ENCODE data around the gene BROX. TPM values are rescaled to one million over a fixed set of nuclear protein-coding genes. Genes with fewer than 3 reads are reported as not detected.
"Not testable (repeated sequence)": the region's sequence is repeated elsewhere in the genome, so short reads cannot be mapped to it uniquely, and the experiment has no call there.

Gene BROX
- polyA plus RNA-seq, 1 of the 3 experiments (the other 2 are of a cell fraction) = 3.8 TPM

GRCh38 chr1:222759451-222760035, 47.2 kb downstream of the BROX start:
- DNase-seq = no peak
- Histone ChIP-seq H3K4me2 (no peak overlapping the region), H3K9me2 (no peaks in the 10 kb centered on the region), H3K27ac (ENCODE audit: low read depth in 2 of 2, low read length in 1 of 2) (no peak overlapping the region), H3K4me3 (ENCODE audit: low read depth in 2 of 2, low read length in 1 of 2) (no peak overlapping the region), H3K79me2 (ENCODE audit: insufficient read depth) (no peaks in the 10 kb centered on the region), H3K4me1 (ENCODE audit: control insufficient read depth in 1 of 2, insufficient read depth in 2 of 2, low read depth in 1 of 2, low read length in 1 of 2) (no peaks in the 10 kb centered on the region), H4K20me1 (ENCODE audit: insufficient read depth) (no peaks in the 10 kb centered on the region), H3K9ac (no peak overlapping the region), H3F3A (replicated peaks; ENCODE audit: insufficient read depth) (peaks cover 4% of the 10 kb centered on the region), H3K27me3 (ENCODE audit: insufficient read depth) (no peaks in the 10 kb centered on the region), H2AFZ (ENCODE audit: low read depth) (no peak overlapping the region), H3K36me3 (replicated peaks in 1 of 2; ENCODE audit: control insufficient read depth in 1 of 2, insufficient read depth in 2 of 2, low read length in 1 of 2) (no peaks in the 10 kb centered on the region), H3K9me3 (no peaks in the 10 kb centered on the region)
- WGBS (ENCODE audit: low lambda C conversion rate) = 72% methylated on average over 5 of the region's 5 CpGs
- TF ChIP-seq GABPA (IDR thresholded peaks at IDR 0.05; ENCODE audit: low read depth) (no peak), MXI1 (IDR thresholded peaks at IDR 0.05; ENCODE audit: low read depth, low read length) (no peak)
- POLR2A ChIA-PET = no interaction called here
- CTCF ChIA-PET = interaction anchor here (1.5 kb wide), 1 partner anchor 364 kb away, joined by 6 read pairs; no protein-coding TSS in a partner anchor

- no peak overlapping the region for H2AFZ ChIP-seq (ENCODE audit: low read depth)
- TF ChIP-seq TAF1 (IDR thresholded peaks at IDR 0.05; ENCODE audit: borderline replicate concordance, low read depth, low read length) = no peak
- no peak for TF ChIP-seq TEAD4 (IDR thresholded peaks at IDR 0.05; ENCODE audit: borderline replicate concordance, insufficient read depth)
- no peak for TF ChIP-seq NFIC (IDR thresholded peaks at IDR 0.05; ENCODE audit: borderline replicate concordance)
- TF ChIP-seq, protein P1, sequence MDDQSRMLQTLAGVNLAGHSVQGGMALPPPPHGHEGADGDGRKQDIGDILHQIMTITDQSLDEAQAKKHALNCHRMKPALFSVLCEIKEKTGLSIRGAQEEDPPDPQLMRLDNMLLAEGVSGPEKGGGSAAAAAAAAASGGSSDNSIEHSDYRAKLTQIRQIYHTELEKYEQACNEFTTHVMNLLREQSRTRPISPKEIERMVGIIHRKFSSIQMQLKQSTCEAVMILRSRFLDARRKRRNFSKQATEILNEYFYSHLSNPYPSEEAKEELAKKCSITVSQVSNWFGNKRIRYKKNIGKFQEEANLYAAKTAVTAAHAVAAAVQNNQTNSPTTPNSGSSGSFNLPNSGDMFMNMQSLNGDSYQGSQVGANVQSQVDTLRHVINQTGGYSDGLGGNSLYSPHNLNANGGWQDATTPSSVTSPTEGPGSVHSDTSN (IDR thresholded peaks at IDR 0.05) = no peak
- TF ChIP-seq EZH2phosphoT487 (IDR thresholded peaks at IDR 0.05; ENCODE audit: borderline replicate concordance, low read depth) = no peak
- TF ChIP-seq JUND (IDR thresholded peaks at IDR 0.05) = no peak
- TF ChIP-seq NRF1 (IDR thresholded peaks at IDR 0.05; ENCODE audit: low read depth, low read length) = no peak
- no peak for TF ChIP-seq MXI1 (IDR thresholded peaks at IDR 0.05; ENCODE audit: low read depth, low read length)
- TF ChIP-seq RAD21 (IDR thresholded peaks at IDR 0.05; ENCODE audit: low read length) = no peak
- TF ChIP-seq, protein P2, sequence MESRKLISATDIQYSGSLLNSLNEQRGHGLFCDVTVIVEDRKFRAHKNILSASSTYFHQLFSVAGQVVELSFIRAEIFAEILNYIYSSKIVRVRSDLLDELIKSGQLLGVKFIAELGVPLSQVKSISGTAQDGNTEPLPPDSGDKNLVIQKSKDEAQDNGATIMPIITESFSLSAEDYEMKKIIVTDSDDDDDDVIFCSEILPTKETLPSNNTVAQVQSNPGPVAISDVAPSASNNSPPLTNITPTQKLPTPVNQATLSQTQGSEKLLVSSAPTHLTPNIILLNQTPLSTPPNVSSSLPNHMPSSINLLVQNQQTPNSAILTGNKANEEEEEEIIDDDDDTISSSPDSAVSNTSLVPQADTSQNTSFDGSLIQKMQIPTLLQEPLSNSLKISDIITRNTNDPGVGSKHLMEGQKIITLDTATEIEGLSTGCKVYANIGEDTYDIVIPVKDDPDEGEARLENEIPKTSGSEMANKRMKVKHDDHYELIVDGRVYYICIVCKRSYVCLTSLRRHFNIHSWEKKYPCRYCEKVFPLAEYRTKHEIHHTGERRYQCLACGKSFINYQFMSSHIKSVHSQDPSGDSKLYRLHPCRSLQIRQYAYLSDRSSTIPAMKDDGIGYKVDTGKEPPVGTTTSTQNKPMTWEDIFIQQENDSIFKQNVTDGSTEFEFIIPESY (IDR thresholded peaks at IDR 0.05; ENCODE audit: borderline replicate concordance, low read depth) = no peak
- TF ChIP-seq, protein P3, sequence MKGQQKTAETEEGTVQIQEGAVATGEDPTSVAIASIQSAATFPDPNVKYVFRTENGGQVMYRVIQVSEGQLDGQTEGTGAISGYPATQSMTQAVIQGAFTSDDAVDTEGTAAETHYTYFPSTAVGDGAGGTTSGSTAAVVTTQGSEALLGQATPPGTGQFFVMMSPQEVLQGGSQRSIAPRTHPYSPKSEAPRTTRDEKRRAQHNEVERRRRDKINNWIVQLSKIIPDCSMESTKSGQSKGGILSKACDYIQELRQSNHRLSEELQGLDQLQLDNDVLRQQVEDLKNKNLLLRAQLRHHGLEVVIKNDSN (IDR thresholded peaks at IDR 0.05; ENCODE audit: borderline replicate concordance, low read depth) = no peak
- no peak for TF ChIP-seq CTCF (IDR thresholded peaks at IDR 0.05)
- TF ChIP-seq, protein P4, sequence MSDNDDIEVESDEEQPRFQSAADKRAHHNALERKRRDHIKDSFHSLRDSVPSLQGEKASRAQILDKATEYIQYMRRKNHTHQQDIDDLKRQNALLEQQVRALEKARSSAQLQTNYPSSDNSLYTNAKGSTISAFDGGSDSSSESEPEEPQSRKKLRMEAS (IDR thresholded peaks at IDR 0.05; ENCODE audit: low read depth) = no peak
- TF ChIP-seq EP300 (IDR thresholded peaks at IDR 0.05; ENCODE audit: borderline replicate concordance in 1 of 2, low read depth in 1 of 2, low read length in 1 of 2) = no peak
- no peak for TF ChIP-seq FOSL2 (IDR thresholded peaks at IDR 0.05; ENCODE audit: borderline replicate concordance, low read depth)
- no peak for TF ChIP-seq RXRA (IDR thresholded peaks at IDR 0.05; ENCODE audit: borderline replicate concordance, low read depth)
- TF ChIP-seq FOXM1 (IDR thresholded peaks at IDR 0.05; ENCODE audit: low read depth) = no peak
- CTCF ChIA-PET = no interaction called here
These were observed 48.7 kb downstream of the BROX start for GRCh38 chr1:222761083-222761482.

DNA sequence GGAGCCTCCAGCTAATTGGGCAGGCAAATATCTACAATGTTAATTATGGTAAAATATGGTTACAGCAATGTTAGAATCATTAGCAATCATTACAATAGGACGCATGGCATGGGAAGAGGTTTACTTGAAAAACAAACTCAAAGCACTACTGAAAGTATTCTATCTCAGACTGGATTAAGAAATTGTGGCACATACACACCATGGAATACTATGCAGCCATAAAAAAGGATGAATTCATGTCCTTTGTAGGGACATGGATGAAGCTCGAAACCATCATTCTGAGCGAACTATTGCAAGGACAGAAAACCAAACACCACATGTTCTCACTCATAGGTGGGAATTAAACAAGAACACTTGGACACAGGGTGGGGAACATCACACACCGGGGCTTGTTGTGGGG, 49.8 kb downstream of the BROX start:
- CTCF ChIA-PET; H3K4me1 ChIP-seq (ENCODE audit: control insufficient read depth in 1 of 2, insufficient read depth in 2 of 2, low read depth in 1 of 2, low read length in 1 of 2); H3K27me3 ChIP-seq (ENCODE audit: insufficient read depth); H3K27ac ChIP-seq (ENCODE audit: low read depth in 2 of 2, low read length in 1 of 2); H3F3A ChIP-seq (replicated peaks; ENCODE audit: insufficient read depth); H3K79me2 ChIP-seq (ENCODE audit: insufficient read depth); H3K9me2 ChIP-seq; DNase-seq; H2AFZ ChIP-seq (ENCODE audit: low read depth); H3K36me3 ChIP-seq (replicated peaks in 1 of 2; ENCODE audit: control insufficient read depth in 1 of 2, insufficient read depth in 2 of 2, low read length in 1 of 2); POLR2A ChIA-PET; H3K4me2 ChIP-seq; H3K4me3 ChIP-seq (ENCODE audit: low read depth in 2 of 2, low read length in 1 of 2); H3K9ac ChIP-seq; H4K20me1 ChIP-seq (ENCODE audit: insufficient read depth); H3K9me3 ChIP-seq: not testable (repeated sequence)
- 37% methylated on average over 4 of the region's 4 CpGs for WGBS (ENCODE audit: low lambda C conversion rate)

More at GRCh38 chr1:222761083-222761482, 48.7 kb downstream of the BROX start:
- Histone ChIP-seq H3K4me3 (ENCODE audit: low read depth in 2 of 2, low read length in 1 of 2) (no peak overlapping the region), H3F3A (replicated peaks; ENCODE audit: insufficient read depth) (no peaks in the 10 kb centered on the region), H3K4me2 (no peak overlapping the region), H3K79me2 (ENCODE audit: insufficient read depth) (no peaks in the 10 kb centered on the region), H3K9me3 (no peaks in the 10 kb centered on the region), H3K9ac (no peak overlapping the region), H3K27ac (ENCODE audit: low read depth in 2 of 2, low read length in 1 of 2) (no peak overlapping the region), H3K9me2 (no peaks in the 10 kb centered on the region), H4K20me1 (ENCODE audit: insufficient read depth) (no peaks in the 10 kb centered on the region), H3K36me3 (replicated peaks in 1 of 2; ENCODE audit: control insufficient read depth in 1 of 2, insufficient read depth in 2 of 2, low read length in 1 of 2) (no peaks in the 10 kb centered on the region), H3K27me3 (ENCODE audit: insufficient read depth) (no peaks in the 10 kb centered on the region), H3K4me1 (ENCODE audit: control insufficient read depth in 1 of 2, insufficient read depth in 2 of 2, low read depth in 1 of 2, low read length in 1 of 2) (no peaks in the 10 kb centered on the region)
- POLR2A ChIA-PET = no interaction called here
- WGBS (ENCODE audit: low lambda C conversion rate) = 0% methylated on average over 1 of the region's 1 CpG
- DNase-seq = no peak

Data from SK-N-SH (cell line).